Thymus (tissue), 11 donors: ENCODE measurements around the gene ZSCAN21. TPM values are rescaled to one million over a fixed set of nuclear protein-coding genes. Genes with fewer than 3 reads are reported as not detected.

Source experiments
- DNase-seq, 9 donors: peaks; one replicate each; pipeline ENCODE4 v3.0.0-alpha.2; 2013; ENCODE audit warnings: low spot score in 9 of 9, low read depth in 6 of 9, missing footprints in 1 of 9
- H3K27ac ChIP-seq, 2 donors: one replicate each; pipeline ENCODE4 v1.5.1; 2013; ENCODE audit warnings: control low read depth in 1 of 2, low read depth in 1 of 2, low read length in 1 of 2, mild to moderate bottlenecking in 1 of 2, moderate library complexity in 1 of 2
- H3K27me3 ChIP-seq, 2 donors: one replicate each; pipeline ENCODE4 v1.5.1; 2013; ENCODE audit warnings: low read length in 1 of 2; ENCODE audit not compliant: control insufficient read depth in 2 of 2, insufficient read depth in 1 of 2
- H3K36me3 ChIP-seq, 2 donors: one replicate each; pipeline ENCODE4 v1.5.1; 2013; ENCODE audit warnings: low read length in 1 of 2, mild to moderate bottlenecking in 1 of 2, moderate library complexity in 1 of 2; ENCODE audit not compliant: control insufficient read depth in 2 of 2, insufficient read depth in 2 of 2
- H3K4me1 ChIP-seq, 2 donors: one replicate each; pipeline ENCODE4 v1.5.1; 2013; ENCODE audit warnings: low read length in 2 of 2; ENCODE audit not compliant: control insufficient read depth in 2 of 2, insufficient read depth in 2 of 2
- H3K4me3 ChIP-seq, 2 donors: one replicate each; pipeline ENCODE4 v1.5.1; 2013; ENCODE audit warnings: low read length in 2 of 2, control low read depth in 1 of 2, mild to moderate bottlenecking in 1 of 2
- H3K9me3 ChIP-seq, 2 donors: one replicate each; pipeline ENCODE4 v1.5.1; 2013; ENCODE audit warnings: low read length in 1 of 2, mild to moderate bottlenecking in 1 of 2; ENCODE audit not compliant: control insufficient read depth in 2 of 2, insufficient read depth in 1 of 2
- WGBS: extraction: QIAGEN DNeasy Blood & Tissue Kit; methylation state at CpG from one replicate; pipeline ENCODE4 v1.1.7; 2013; 5-methylcytosine and 5-hydroxymethylcytosine counted together
- polyA plus RNA-seq: library from polyadenylated mRNA; stranded (reverse); fragments of 200-250 nt; gene quantifications from one replicate; pipeline ENCODE4 v1.2.3, GENCODE V29; 2013
- total RNA-seq: library from RNA; stranded (reverse); fragments of 120-200 nt; gene quantifications from one replicate; pipeline ENCODE4 v1.2.4, GENCODE V29; 2013
- donor health status: healthy.

The ZSCAN21 gene
- total and polyA plus RNA-seq, 2 donors = 8.3 to 10.8 TPM

- WGBS = 98% methylated on average over 9 of the region's 9 CpGs
- H3K36me3 ChIP-seq = peaks cover 29 to 47% of the 10 kb centered on the region in 2 donors
- DNase-seq = no peak
Measured at GRCh38 chr7:100064162-100064561, 14.6 kb downstream of the ZSCAN21 start.

GRCh38 chr7:100065452-100066186 is 16.0 kb downstream of the ZSCAN21 start:
- no peaks in the 10 kb centered on the region for H3K27me3 ChIP-seq
- no peak overlapping the region for H3K4me3 ChIP-seq
- peaks cover 32 to 59% of the 10 kb centered on the region in 2 donors for H3K36me3 ChIP-seq
- H3K4me1 ChIP-seq = no peaks in the 10 kb centered on the region
- H3K27ac ChIP-seq = no peak overlapping the region
- DNase-seq = no peak
- peaks cover 2 to 12% of the 10 kb centered on the region in 2 donors for H3K9me3 ChIP-seq
- 96% methylated on average over 8 of the region's 8 CpGs for WGBS

More at GRCh38 chr7:100064162-100064561, 14.6 kb downstream of the ZSCAN21 start:
- Histone ChIP-seq H3K27ac (no peak overlapping the region), H3K4me1 (no peaks in the 10 kb centered on the region), H3K4me3 (no peak overlapping the region), H3K27me3 (no peaks in the 10 kb centered on the region), H3K9me3 (peaks cover 0 to 4% of the 10 kb centered on the region in 2 donors)

GRCh38 chr7:100066953-100067352 is 17.4 kb downstream of the ZSCAN21 start:
- no peak overlapping the region for H3K27ac ChIP-seq
- no peak overlapping the region for H3K4me3 ChIP-seq
- H3K4me1 ChIP-seq = no peaks in the 10 kb centered on the region
- H3K36me3 ChIP-seq = peaks cover 46 to 65% of the 10 kb centered on the region in 2 donors
- DNase-seq = no peak
- WGBS = 98% methylated on average over 7 of the region's 7 CpGs
- no peaks in the 10 kb centered on the region for H3K27me3 ChIP-seq
- H3K9me3 ChIP-seq = peaks cover 16 to 25% of the 10 kb centered on the region in 2 donors

- Histone ChIP-seq H3K4me1 (no peaks in the 10 kb centered on the region), H3K9me3 (peaks cover 26 to 47% of the 10 kb centered on the region in 2 donors), H3K27me3 (no peaks in the 10 kb centered on the region), H3K4me3 (no peak overlapping the region), H3K27ac (no peak overlapping the region), H3K36me3 (peaks cover 58 to 74% of the 10 kb centered on the region in 2 donors)
- DNase-seq = no peak
- 99% methylated on average over 5 of the region's 5 CpGs for WGBS
Measured at GRCh38 chr7:100069991-100070390, 20.4 kb downstream of the ZSCAN21 start.

GRCh38 chr7:100071018-100071723 is 21.6 kb downstream of the ZSCAN21 start:
- Histone ChIP-seq H3K36me3 (peaks cover 64 to 75% of the 10 kb centered on the region in 2 donors), H3K9me3 (peaks cover 26 to 47% of the 10 kb centered on the region in 2 donors), H3K4me1 (no peaks in the 10 kb centered on the region), H3K4me3 (no peak overlapping the region), H3K27me3 (no peaks in the 10 kb centered on the region), H3K27ac (no peak overlapping the region)
- WGBS = 98% methylated on average over 11 of the region's 11 CpGs
- DNase-seq = no peak

GRCh38 chr7:100072462-100072861 is 22.9 kb downstream of the ZSCAN21 start:
- no peak for DNase-seq
- Histone ChIP-seq H3K27ac (no peak overlapping the region), H3K9me3 (peaks cover 26 to 47% of the 10 kb centered on the region in 2 donors), H3K27me3 (no peaks in the 10 kb centered on the region), H3K36me3 (peaks cover 74 to 86% of the 10 kb centered on the region in 2 donors), H3K4me3 (no peak overlapping the region), H3K4me1 (no peaks in the 10 kb centered on the region)
- WGBS = 98% methylated on average over 10 of the region's 10 CpGs

GRCh38 chr7:100074841-100075240 is 25.3 kb downstream of the ZSCAN21 start:
- 96% methylated on average over 7 of the region's 7 CpGs for WGBS
- DNase-seq = no peak
- no peak overlapping the region for H3K27ac ChIP-seq
- H3K9me3 ChIP-seq = peaks cover 26 to 43% of the 10 kb centered on the region in 2 donors
- no peak overlapping the region for H3K4me3 ChIP-seq
- peaks cover 0 to under 1% of the 10 kb centered on the region in 2 donors for H3K4me1 ChIP-seq
- H3K36me3 ChIP-seq = peaks cover 71 to 94% of the 10 kb centered on the region in 2 donors
- no peaks in the 10 kb centered on the region for H3K27me3 ChIP-seq

GRCh38 chr7:100075418-100075817 is 25.8 kb downstream of the ZSCAN21 start:
- Histone ChIP-seq H3K4me1 (peaks cover 3 to 7% of the 10 kb centered on the region in 2 donors), H3K27ac (no peak overlapping the region), H3K9me3 (peaks cover 25 to 37% of the 10 kb centered on the region in 2 donors), H3K36me3 (peaks cover 67 to 90% of the 10 kb centered on the region in 2 donors), H3K27me3 (no peaks in the 10 kb centered on the region), H3K4me3 (no peak overlapping the region)
- WGBS = 96% methylated on average over 6 of the region's 6 CpGs
- no peak for DNase-seq

- H3K36me3 ChIP-seq = peaks cover 49 to 72% of the 10 kb centered on the region in 2 donors
- DNase-seq = no peak
- over 99% methylated on average over 4 of the region's 4 CpGs for WGBS
- H3K27ac ChIP-seq = no peak overlapping the region
- no peak overlapping the region for H3K4me3 ChIP-seq
- peaks cover 11 to 12% of the 10 kb centered on the region in 2 donors for H3K4me1 ChIP-seq
- H3K9me3 ChIP-seq = peaks cover 8 to 19% of the 10 kb centered on the region in 2 donors
- H3K27me3 ChIP-seq = peaks cover 2 to 4% of the 10 kb centered on the region in 2 donors
Measured at GRCh38 chr7:100077205-100077604, 27.6 kb downstream of the ZSCAN21 start.
